ENCODE measurements around the gene RAB17.

The RAB17 gene

GRCh38 chr2:237534380-237534779 lies 56.2 kb downstream of the RAB17 start:
- DNase-seq = no peak

- peak; percentile 72 for DNase-seq
Observed at GRCh38 chr2:237533668-237534161, 56.8 kb downstream of the RAB17 start.

- no peak for DNase-seq
Observed at GRCh38 chr2:237532160-237532559, 58.4 kb downstream of the RAB17 start.

- no peak for DNase-seq
Observed at GRCh38 chr2:237530472-237531433, 59.8 kb downstream of the RAB17 start.

GRCh38 chr2:237529452-237530402 lies 60.8 kb downstream of the RAB17 start:
- no peak for DNase-seq

- no peak for DNase-seq
Observed at GRCh38 chr2:237527766-237528165, 62.8 kb downstream of the RAB17 start.

GRCh38 chr2:237527233-237527632 lies 63.3 kb downstream of the RAB17 start:
- DNase-seq = no peak

- no peak for DNase-seq
Observed at GRCh38 chr2:237525559-237526157, 64.9 kb downstream of the RAB17 start.

GRCh38 chr2:237524631-237525030 lies 65.9 kb downstream of the RAB17 start:
- DNase-seq = no peak

All from NCI-H345 (cell line).